Activated naive CD8-positive, alpha-beta T cell treated with anti-CD3 and anti-CD28 coated beads, Interleukin-2, amount 50 U/mL, for 24 hours (primary cell): ENCODE measurements around the gene SLC34A1.

Experiments
- ATAC-seq: fragments of 150-1000 bp; cut with Tn5 transposase; one replicate; pipeline ENCODE4 v1.10.0; 2021
- DNase-seq: peaks from one replicate; pipeline ENCODE4 v3.0.0; 2021
- H3K27ac Mint-ChIP-seq: one replicate; pipeline ENCODE4 v1.8.0; 2021; ENCODE audit warnings: mild to moderate bottlenecking, mixed read lengths
- H3K27me3 Mint-ChIP-seq: one replicate; pipeline ENCODE4 v1.8.0; 2021; ENCODE audit warnings: mixed read lengths
- H3K36me3 Mint-ChIP-seq: one replicate; pipeline ENCODE4 v1.8.0; 2021; ENCODE audit warnings: low read depth, mixed read lengths
- H3K4me1 Mint-ChIP-seq: one replicate; pipeline ENCODE4 v1.8.0; 2021; ENCODE audit warnings: mixed read lengths
- H3K4me3 Mint-ChIP-seq: one replicate; pipeline ENCODE4 v1.8.0; 2021; ENCODE audit warnings: mild to moderate bottlenecking, moderate library complexity, mixed read lengths
- H3K9me3 Mint-ChIP-seq: one replicate; pipeline ENCODE4 v1.8.0; 2021; ENCODE audit warnings: mixed read lengths

The SLC34A1 gene

GRCh38 chr5:177382423-177383029 lies 1.7 kb upstream of the SLC34A1 start:
- ATAC-seq = no peak
- Mint-ChIP-seq H3K27me3 (peaks cover 2% of the 10 kb centered on the region), H3K27ac (no peak overlapping the region), H3K9me3 (no peaks in the 10 kb centered on the region), H3K4me3 (no peak overlapping the region), H3K36me3 (no peaks in the 10 kb centered on the region), H3K4me1 (peaks cover 28% of the 10 kb centered on the region)
- no peak for DNase-seq

DNA sequence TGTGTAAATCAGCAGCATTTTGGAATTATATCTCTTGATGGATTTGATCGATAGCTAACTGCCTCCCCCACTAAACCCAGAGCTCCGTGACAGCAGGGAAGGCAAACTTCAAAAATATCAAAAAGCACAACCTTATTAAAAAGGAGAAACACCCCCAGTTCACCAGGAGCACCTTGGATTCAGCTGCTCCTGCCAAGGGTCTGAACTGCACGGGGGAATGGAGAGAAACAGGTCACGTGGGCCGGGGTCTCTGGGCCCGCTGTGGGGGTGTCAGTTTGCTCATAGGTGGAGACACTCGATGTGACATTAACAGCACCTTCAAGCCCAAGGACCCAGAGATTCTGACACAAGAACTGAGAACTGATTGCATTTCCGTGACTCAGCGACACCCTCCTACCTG lies 1.1 kb upstream of the SLC34A1 start:
- no peak for DNase-seq
- ATAC-seq = no peak
- peaks cover 32% of the 10 kb centered on the region for H3K4me1 Mint-ChIP-seq
- peaks cover 2% of the 10 kb centered on the region for H3K27me3 Mint-ChIP-seq
- no peaks in the 10 kb centered on the region for H3K36me3 Mint-ChIP-seq
- no peaks in the 10 kb centered on the region for H3K9me3 Mint-ChIP-seq
- no peak overlapping the region for H3K4me3 Mint-ChIP-seq
- no peak overlapping the region for H3K27ac Mint-ChIP-seq

DNA sequence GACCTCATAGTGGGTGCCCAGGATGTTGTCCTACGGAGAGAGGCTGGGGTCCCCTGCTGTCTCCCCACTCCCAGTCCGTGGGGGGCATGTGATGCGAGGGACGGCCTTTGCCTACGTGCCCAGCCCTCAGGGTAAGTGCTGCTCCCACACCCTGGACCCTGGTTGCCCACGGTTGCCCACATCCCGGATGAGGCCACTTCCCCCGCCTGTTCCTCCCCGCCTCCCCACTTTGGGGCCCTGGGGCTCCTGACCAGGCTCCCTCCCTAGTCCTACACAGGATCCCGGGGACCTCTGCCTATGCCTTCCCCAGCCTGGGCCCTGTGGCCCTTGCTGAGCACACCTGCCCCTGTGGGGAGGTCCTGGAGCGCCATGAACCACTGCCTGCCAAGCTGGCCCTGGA lies 1.5 kb downstream of the SLC34A1 start:
- Mint-ChIP-seq H3K4me3 (no peak overlapping the region), H3K27ac (no peak overlapping the region), H3K9me3 (no peaks in the 10 kb centered on the region), H3K4me1 (peaks cover 45% of the 10 kb centered on the region), H3K36me3 (no peaks in the 10 kb centered on the region), H3K27me3 (peaks cover 3% of the 10 kb centered on the region)
- ATAC-seq (no peak), DNase-seq (no peak)

DNA sequence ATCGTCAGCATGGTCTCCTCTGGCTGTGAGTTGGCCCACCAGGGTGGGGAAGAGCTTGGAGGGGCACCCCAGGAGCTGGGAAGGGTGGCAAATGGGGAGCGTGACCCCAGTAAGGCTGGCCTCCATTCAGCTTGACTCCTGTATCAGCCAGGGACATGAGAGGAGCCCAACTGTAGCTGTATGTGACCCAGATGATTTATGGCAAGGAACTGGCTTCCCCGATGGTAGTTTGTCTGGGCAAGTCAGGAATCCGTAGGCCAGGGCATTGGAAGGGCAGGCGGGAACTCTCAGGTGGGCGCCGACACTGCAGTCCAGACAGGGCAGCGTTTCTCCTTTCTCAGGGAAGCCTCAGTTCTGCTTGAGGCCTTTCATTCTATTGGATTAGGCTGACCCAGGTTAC lies 2.3 kb downstream of the SLC34A1 start:
- no peaks in the 10 kb centered on the region for H3K9me3 Mint-ChIP-seq
- no peak for DNase-seq
- no peak overlapping the region for H3K4me3 Mint-ChIP-seq
- no peaks in the 10 kb centered on the region for H3K36me3 Mint-ChIP-seq
- peaks cover 1% of the 10 kb centered on the region for H3K27me3 Mint-ChIP-seq
- H3K4me1 Mint-ChIP-seq = peaks cover 49% of the 10 kb centered on the region
- ATAC-seq = no peak
- H3K27ac Mint-ChIP-seq = no peak overlapping the region

DNA sequence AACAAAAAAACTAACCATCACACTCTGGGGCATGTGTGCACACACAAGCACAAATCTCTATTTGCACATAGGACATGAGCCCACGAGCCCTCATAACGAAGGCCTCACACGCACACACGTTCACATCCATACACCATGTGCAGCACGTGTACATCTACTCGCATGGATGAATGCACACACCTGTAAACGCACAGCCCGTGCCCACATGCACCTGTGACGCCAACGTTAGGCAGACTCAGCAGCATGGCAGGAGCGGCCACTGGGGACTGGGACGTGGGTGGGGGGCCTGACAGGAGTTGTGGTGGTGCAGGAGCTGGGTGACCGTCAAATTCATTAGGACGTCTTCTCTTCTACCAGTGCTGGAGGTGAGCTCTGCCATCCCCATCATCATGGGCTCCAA lies 3.2 kb downstream of the SLC34A1 start:
- Mint-ChIP-seq H3K9me3 (no peaks in the 10 kb centered on the region), H3K4me1 (peaks cover 47% of the 10 kb centered on the region), H3K4me3 (no peak overlapping the region), H3K36me3 (no peaks in the 10 kb centered on the region), H3K27ac (no peak overlapping the region), H3K27me3 (peaks cover 1% of the 10 kb centered on the region)
- no peak for ATAC-seq
- DNase-seq = no peak

DNA sequence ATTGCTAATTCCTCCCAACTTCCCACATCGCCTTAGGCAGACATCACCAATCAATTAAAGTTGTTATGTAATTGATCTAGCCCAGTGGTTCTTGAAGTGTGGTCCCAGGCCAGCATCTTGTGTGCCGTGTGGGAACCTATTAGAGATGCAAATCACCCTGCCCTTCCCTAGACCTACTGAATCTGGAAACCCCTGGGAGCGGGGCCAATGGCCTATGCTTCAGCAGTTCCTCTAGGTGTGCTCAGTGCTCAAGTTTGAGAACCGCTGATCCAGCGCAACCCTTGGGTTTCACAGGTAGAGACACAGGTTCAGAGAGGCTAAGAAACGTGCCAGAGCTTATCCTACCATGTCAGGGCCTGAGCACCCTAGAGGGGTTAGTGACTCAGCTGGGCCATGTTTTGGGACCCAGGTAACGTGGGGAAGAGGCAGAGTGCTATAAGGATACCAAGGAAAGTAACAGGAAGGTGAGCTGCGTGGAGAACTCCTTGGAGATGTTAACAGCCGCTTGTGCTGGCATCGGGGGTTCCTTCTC lies 4.4 kb downstream of the SLC34A1 start:
- DNase-seq = no peak
- peaks cover 46% of the 10 kb centered on the region for H3K4me1 Mint-ChIP-seq
- no peaks in the 10 kb centered on the region for H3K36me3 Mint-ChIP-seq
- peak overlapping the region; percentile 5 for H3K27ac Mint-ChIP-seq
- H3K4me3 Mint-ChIP-seq = no peak overlapping the region
- no peaks in the 10 kb centered on the region for H3K9me3 Mint-ChIP-seq
- no peak for ATAC-seq
- H3K27me3 Mint-ChIP-seq = peaks cover 1% of the 10 kb centered on the region

GRCh38 chr5:177389241-177390169 lies 5.3 kb downstream of the SLC34A1 start:
- Mint-ChIP-seq H3K4me1 (peaks cover 46% of the 10 kb centered on the region), H3K27me3 (peaks cover 1% of the 10 kb centered on the region), H3K4me3 (peak overlapping the region; percentile 28), H3K9me3 (no peaks in the 10 kb centered on the region), H3K27ac (peak overlapping the region; percentile 87), H3K36me3 (no peaks in the 10 kb centered on the region)
- DNase-seq = peak; percentile 32
- peak; percentile 77 for ATAC-seq

GRCh38 chr5:177390363-177391300 lies 6.4 kb downstream of the SLC34A1 start:
- peaks cover 40% of the 10 kb centered on the region for H3K4me1 Mint-ChIP-seq
- H3K4me3 Mint-ChIP-seq = peak overlapping the region; percentile 50
- H3K9me3 Mint-ChIP-seq = no peaks in the 10 kb centered on the region
- peaks cover 1% of the 10 kb centered on the region for H3K27me3 Mint-ChIP-seq
- H3K27ac Mint-ChIP-seq = peak overlapping the region; percentile 87
- DNase-seq (peak; percentile 90), ATAC-seq (peak; percentile 74)
- no peaks in the 10 kb centered on the region for H3K36me3 Mint-ChIP-seq

DNA sequence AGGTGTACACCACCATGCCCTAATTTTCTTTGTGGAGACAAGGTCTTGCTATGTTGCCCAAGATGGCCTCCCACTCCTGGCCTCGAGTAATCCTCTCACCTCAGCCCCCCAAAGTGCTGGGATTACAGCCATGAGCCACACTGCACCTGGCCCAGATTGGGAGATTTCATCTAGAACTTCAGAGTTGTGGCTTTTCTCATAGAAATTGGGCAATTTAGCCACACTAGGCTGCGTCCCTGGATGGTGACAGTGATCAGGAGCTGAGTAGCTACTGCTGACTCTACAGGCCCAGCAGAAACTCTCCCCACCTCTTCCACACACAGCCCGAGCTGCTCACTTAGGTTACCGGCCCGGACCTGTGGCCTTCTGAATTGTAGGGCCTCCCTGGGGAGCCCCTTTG lies 8.5 kb downstream of the SLC34A1 start:
- H3K27ac Mint-ChIP-seq = no peak overlapping the region
- H3K4me1 Mint-ChIP-seq = peaks cover 38% of the 10 kb centered on the region
- no peak for DNase-seq
- H3K4me3 Mint-ChIP-seq = no peak overlapping the region
- no peaks in the 10 kb centered on the region for H3K36me3 Mint-ChIP-seq
- peaks cover 1% of the 10 kb centered on the region for H3K27me3 Mint-ChIP-seq
- ATAC-seq = no peak
- no peaks in the 10 kb centered on the region for H3K9me3 Mint-ChIP-seq

- no peak overlapping the region for H3K27ac Mint-ChIP-seq
- peaks cover 33% of the 10 kb centered on the region for H3K4me1 Mint-ChIP-seq
- H3K27me3 Mint-ChIP-seq = peaks cover 1% of the 10 kb centered on the region
- no peak for ATAC-seq
- H3K4me3 Mint-ChIP-seq = no peak overlapping the region
- H3K9me3 Mint-ChIP-seq = no peaks in the 10 kb centered on the region
- H3K36me3 Mint-ChIP-seq = no peaks in the 10 kb centered on the region
- DNase-seq = no peak
Observed at GRCh38 chr5:177393206-177393765, 9.1 kb downstream of the SLC34A1 start.

DNA sequence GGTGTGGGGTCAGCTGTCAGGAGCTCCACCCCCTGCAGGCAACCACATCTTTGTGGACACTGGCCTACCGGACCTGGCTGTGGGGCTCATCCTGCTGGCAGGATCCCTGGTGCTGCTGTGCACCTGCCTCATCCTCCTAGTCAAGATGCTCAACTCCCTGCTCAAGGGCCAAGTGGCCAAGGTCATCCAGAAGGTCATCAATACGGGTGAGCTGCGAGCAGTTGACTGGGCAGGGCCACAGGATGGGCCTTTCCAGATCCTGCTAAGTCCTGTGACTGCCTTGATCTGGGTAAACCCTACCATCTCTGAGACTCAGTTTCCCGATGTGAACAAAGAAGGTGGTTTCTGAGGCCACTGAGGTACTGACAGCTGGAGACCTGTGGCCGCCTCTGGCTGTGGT lies 9.8 kb downstream of the SLC34A1 start:
- H3K27ac Mint-ChIP-seq = no peak overlapping the region
- ATAC-seq (no peak), DNase-seq (no peak)
- H3K27me3 Mint-ChIP-seq = peaks cover 1% of the 10 kb centered on the region
- no peaks in the 10 kb centered on the region for H3K36me3 Mint-ChIP-seq
- no peaks in the 10 kb centered on the region for H3K9me3 Mint-ChIP-seq
- no peak overlapping the region for H3K4me3 Mint-ChIP-seq
- H3K4me1 Mint-ChIP-seq = peaks cover 26% of the 10 kb centered on the region

GRCh38 chr5:177396078-177396477 lies 11.8 kb downstream of the SLC34A1 start:
- DNase-seq = no peak
- peaks cover 6% of the 10 kb centered on the region for H3K4me1 Mint-ChIP-seq
- no peak overlapping the region for H3K27ac Mint-ChIP-seq
- no peaks in the 10 kb centered on the region for H3K36me3 Mint-ChIP-seq
- ATAC-seq = no peak
- peaks cover 3% of the 10 kb centered on the region for H3K27me3 Mint-ChIP-seq
- no peaks in the 10 kb centered on the region for H3K9me3 Mint-ChIP-seq
- H3K4me3 Mint-ChIP-seq = no peak overlapping the region

GRCh38 chr5:177396807-177397206 lies 12.6 kb downstream of the SLC34A1 start:
- Mint-ChIP-seq H3K27ac (no peak overlapping the region), H3K9me3 (no peaks in the 10 kb centered on the region), H3K27me3 (peaks cover 10% of the 10 kb centered on the region), H3K4me3 (no peak overlapping the region), H3K36me3 (no peaks in the 10 kb centered on the region), H3K4me1 (peaks cover 2% of the 10 kb centered on the region)
- DNase-seq (no peak), ATAC-seq (no peak)

DNA sequence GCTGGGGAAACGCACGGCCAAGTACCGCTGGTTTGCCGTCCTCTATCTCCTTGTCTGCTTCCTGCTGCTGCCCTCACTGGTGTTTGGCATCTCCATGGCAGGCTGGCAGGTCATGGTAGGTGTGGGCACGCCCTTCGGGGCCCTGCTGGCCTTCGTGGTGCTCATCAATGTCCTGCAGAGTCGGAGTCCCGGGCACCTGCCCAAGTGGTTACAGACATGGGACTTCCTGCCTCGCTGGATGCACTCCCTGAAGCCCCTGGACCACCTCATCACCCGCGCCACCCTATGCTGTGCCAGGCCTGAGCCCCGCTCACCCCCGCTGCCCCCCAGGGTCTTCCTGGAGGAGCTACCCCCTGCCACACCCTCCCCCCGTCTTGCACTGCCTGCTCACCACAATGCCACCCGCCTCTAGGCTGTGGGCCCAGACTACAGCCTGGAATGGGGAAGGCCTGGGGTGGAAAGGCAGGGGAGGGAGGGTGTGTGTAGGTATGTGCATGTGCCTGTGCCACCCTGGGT lies 13.7 kb downstream of the SLC34A1 start:
- no peaks in the 10 kb centered on the region for H3K9me3 Mint-ChIP-seq
- no peaks in the 10 kb centered on the region for H3K36me3 Mint-ChIP-seq
- H3K27me3 Mint-ChIP-seq = peaks cover 20% of the 10 kb centered on the region
- peaks cover 10% of the 10 kb centered on the region for H3K4me1 Mint-ChIP-seq
- DNase-seq (no peak), ATAC-seq (no peak)
- no peak overlapping the region for H3K27ac Mint-ChIP-seq
- H3K4me3 Mint-ChIP-seq = no peak overlapping the region
